DMS53 (cell line): ENCODE results near the gene MISP.

Source experiments
- DNase-seq: peaks from one replicate; lab custom pipeline; 2025; lab: John Stamatoyannopoulos, UW

The MISP gene

DNA sequence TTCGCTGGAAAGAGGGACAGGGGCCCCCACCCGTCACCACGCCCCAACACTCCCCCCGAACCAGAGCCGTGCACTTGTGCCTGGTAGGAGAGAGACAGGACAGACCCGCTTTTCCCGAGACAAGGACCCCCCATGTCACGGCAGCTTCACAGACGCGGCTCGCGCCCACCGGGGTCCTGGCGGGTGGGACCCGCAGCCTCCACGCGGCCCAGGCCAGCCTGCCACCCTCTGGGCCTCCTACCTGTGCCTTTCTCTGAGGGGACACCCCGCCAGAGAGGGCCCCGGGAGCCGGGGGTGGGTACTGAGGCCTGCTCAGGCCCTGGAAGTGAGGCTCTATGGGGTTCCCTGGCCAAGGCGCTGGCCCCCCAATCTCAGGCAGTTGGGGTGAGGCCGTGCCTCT lies 4.0 kb upstream of the MISP start:
- DNase-seq: no peak

- no peak for DNase-seq
These were observed 3.3 kb upstream of the MISP start for GRCh38 chr19:747432-748273.

GRCh38 chr19:748274-748598 lies 2.7 kb upstream of the MISP start:
- DNase-seq: peak; percentile 56

DNA sequence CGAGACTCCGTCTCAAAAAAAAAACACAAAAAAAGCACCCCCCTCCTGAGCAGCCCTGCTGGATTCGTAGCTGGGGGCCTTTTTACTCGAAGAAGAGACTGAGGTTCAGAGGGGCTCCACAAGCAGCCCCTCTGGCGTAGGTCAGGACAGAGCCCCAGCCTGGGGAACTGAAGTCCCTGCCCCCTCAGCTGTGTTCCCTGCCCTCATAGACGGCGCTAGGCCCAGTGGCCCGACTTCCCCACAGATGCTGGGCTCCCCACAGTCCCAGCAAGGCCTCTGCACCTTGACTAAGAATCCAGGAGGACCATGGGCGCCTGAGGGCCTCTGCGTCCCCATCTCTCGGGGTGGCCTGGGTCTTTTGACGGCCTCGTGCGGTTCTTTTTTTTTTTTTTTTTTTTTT lies 1.1 kb upstream of the MISP start:
- no peak for DNase-seq

GRCh38 chr19:751501-752341 lies 809 bp downstream of the MISP start:
- peak; percentile 62 for DNase-seq

DNA sequence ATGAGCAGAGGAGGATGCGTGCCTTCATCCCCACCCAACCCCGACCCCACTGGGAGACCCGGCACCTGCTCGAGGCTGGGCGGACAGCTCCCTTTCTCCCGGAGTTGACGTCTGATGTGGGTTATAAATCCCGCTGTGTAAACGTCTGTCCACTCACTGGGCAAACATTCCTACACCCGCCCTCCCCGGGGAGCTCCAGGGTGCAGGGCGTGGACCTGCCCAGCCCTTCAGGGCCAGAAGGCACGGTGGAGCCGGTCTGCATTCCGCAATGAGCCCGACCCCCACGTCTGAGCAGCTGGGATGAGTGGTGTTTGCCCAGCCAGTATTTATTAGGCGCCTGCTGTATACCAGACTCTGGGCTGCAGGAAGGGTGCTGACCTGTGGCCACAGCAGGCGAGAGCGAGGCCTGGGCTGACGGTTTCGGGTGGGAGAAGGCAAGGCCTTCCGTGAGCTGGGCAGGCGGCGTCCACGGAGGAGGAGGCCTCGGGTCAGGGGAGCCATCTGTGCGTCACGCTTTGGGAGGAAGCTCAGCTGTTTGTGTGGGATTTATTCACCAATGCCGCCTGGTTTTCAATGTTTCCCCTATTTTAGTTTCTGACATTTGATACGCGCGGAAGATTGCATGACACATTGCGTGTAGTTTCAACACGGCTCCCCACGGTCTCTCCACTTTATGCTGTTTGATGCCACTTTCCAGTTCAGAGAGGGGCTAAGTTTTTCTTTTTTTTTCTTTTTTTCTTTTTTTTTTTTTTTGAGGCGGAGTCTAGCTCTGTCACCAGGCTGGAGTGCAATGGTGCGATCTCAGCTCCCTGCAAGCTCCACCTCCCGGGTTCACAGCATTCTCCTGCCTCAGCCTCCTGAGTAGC lies 2.0 kb downstream of the MISP start:
- DNase-seq: peak; percentile 89

DNA sequence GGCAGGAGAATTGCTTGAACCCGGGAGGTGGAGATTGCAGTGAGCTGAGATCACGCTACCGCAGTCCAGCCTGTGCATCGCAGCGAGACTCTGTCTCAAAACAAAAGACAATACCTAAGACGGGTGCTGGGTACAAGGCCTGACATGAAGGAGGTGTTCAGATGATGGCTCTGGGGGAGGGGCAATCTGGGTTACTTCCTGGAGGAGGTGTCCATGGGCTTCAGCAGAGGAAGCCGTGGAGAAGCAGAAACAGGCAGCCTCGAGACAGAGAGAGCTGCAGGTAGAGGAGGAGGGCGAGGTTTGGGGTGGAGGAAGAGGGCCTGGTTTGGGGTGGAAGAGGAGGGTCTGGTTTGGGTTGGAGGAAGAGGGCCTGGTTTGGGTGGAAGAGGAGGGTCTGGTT lies 3.6 kb downstream of the MISP start:
- no peak for DNase-seq

- no peak for DNase-seq
These were observed 4.2 kb downstream of the MISP start for GRCh38 chr19:755063-755462.

DNA sequence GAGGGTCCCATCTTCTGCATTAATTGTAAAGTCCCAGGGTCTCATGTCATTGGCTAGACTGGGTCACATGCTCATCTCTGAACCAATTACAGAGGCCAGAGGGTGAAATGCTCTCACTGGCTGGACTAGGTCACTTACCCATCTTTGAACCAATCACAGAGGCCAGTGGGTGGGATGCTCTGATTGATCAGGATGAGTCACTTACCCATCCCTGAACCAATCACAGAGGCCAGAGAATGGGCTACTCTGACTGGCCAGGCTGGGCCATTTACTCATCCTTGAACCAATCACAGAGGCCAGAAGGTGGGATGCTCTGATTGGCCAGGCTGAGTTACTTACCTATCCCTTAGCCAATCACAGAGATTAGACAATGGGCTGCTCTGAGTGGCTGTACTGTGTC lies 5.3 kb downstream of the MISP start:
- peak; percentile 33 for DNase-seq

DNA sequence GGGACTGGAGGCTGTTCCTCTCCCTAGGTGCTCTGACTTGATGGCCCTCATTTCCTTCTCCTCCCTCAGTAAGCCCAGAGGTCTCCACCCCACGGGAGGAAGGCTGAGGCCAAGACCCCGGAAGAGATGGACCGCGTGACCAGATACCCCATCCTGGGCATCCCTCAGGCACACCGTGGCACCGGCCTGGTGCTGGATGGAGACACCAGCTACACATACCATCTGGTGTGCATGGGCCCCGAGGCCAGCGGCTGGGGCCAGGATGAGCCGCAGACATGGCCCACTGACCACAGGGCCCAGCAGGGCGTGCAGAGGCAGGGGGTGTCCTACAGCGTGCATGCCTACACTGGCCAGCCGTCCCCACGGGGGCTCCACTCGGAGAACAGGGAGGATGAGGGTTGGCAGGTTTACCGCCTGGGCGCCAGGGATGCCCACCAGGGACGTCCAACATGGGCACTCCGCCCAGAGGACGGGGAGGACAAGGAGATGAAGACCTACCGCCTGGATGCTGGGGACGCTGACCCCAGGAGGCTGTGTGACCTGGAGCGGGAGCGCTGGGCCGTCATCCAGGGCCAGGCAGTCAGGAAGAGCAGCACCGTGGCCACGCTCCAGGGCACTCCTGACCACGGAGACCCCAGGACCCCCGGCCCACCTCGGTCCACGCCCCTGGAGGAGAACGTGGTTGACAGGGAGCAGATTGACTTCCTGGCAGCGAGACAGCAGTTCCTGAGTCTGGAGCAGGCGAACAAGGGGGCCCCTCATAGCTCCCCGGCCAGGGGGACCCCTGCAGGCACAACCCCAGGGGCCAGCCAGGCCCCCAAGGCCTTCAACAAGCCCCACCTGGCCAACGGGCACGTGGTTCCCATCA lies 6.1 kb downstream of the MISP start:
- no peak for DNase-seq

DNA sequence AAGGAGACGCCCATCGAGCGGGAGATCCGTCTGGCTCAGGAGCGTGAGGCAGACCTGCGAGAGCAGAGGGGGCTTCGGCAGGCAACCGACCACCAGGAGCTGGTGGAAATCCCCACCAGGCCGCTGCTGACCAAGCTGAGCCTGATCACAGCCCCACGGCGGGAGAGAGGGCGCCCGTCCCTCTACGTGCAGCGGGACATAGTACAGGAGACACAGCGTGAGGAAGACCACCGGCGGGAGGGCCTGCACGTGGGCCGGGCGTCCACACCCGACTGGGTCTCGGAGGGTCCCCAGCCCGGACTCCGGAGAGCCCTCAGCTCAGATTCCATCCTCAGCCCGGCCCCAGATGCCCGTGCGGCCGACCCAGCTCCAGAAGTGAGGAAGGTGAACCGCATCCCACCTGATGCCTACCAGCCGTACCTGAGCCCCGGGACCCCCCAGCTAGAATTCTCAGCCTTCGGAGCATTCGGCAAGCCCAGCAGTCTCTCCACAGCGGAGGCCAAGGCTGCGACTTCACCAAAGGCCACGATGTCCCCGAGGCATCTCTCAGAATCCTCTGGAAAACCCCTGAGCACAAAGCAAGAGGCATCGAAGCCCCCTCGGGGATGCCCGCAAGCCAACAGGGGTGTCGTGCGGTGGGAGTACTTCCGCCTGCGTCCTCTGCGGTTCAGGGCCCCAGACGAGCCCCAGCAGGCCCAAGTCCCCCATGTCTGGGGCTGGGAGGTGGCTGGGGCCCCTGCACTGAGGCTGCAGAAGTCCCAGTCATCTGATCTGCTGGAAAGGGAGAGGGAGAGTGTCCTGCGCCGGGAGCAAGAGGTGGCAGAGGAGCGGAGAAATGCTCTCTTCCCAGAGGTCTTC lies 7.1 kb downstream of the MISP start:
- DNase-seq: no peak

- no peak for DNase-seq
These were observed 12.3 kb downstream of the MISP start for GRCh38 chr19:763181-763580.

- no peak for DNase-seq
These were observed 13.0 kb downstream of the MISP start for GRCh38 chr19:763869-764268.

DNA sequence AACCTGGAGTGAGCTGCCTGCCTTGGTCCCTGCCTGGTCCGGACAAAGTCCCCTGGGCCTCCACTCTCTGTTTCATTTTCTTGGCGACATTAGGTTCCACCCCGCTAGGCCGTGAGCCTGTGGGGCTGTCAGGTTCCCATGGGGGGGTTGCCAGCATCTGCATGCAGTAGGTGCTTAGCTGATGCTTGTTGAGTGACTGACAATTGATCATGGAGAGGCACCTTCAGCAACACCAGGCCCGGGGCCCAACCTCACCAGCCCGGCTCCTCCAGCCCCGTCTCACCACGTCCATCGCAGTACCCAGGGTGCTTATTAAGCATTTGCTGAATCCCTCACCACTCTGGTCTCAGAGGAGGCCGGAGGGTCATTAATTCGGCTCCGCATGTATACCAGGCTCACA lies 13.4 kb downstream of the MISP start:
- no peak for DNase-seq

- no peak for DNase-seq
These were observed 14.3 kb downstream of the MISP start for GRCh38 chr19:765179-765738.

GRCh38 chr19:768424-768823 lies 17.5 kb downstream of the MISP start:
- no peak for DNase-seq

DNA sequence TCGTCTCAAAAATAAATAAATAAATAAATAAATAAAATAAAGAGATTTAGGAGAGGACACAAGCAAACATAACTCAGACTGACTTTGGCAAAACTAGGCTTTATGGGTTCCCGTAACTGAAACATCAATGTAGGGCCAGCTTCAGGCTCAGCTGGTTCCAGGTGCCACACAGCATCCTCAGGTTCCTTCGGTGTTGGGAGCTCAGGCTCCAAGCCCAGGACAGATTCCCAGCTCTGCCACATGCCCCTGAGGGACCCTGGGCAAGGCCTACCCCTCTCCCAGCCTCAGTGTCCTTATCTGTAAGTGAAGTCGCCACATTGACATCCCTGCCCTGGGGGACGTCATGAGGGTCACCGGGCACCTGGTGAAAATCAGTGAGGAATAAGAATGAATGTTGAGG lies 18.7 kb downstream of the MISP start:
- DNase-seq: no peak

- peak; percentile 43 for DNase-seq
These were observed 20.4 kb downstream of the MISP start for GRCh38 chr19:771332-771785.

GRCh38 chr19:772063-772462 lies 21.2 kb downstream of the MISP start:
- DNase-seq: no peak
